WERI-Rb-1 (cell line): ENCODE data around the gene TRAPPC3.

Source experiments
- DNase-seq: peaks from one replicate; pipeline ENCODE4 v3.0.0-alpha.2; 2020
- H3K27ac ChIP-seq: fragments of 250-450 bp; sonication (Bioruptor Pico); 2 replicates; pipeline ENCODE4 v1.5.1; 2020; ENCODE audit warnings: mild to moderate bottlenecking, moderate library complexity
- H3K27me3 ChIP-seq: fragments of 250-450 bp; sonication (Bioruptor Pico); 2 replicates; pipeline ENCODE4 v1.5.1; 2021; ENCODE audit warnings: mild to moderate bottlenecking, low read depth, moderate library complexity; ENCODE audit not compliant: insufficient read depth, severe bottlenecking
- H3K36me3 ChIP-seq: fragments of 250-450 bp; sonication (Bioruptor Pico); 2 replicates; pipeline ENCODE4 v1.5.1; 2020; ENCODE audit warnings: mild to moderate bottlenecking, moderate library complexity
- H3K4me3 ChIP-seq: 2 replicates; pipeline ENCODE4 v1.5.1; 2011; ENCODE audit warnings: low read depth, mild to moderate bottlenecking, control low read depth, low read length
- H3K9me3 ChIP-seq: fragments of 250-450 bp; sonication (Bioruptor Pico); 2 replicates; pipeline ENCODE4 v1.5.1; 2021; ENCODE audit warnings: mild to moderate bottlenecking, moderate library complexity; ENCODE audit not compliant: severe bottlenecking
- CTCF ChIP-seq: IDR thresholded peaks from 2 replicates; pipeline ENCODE4 v1.5.1; 2011; ENCODE audit warnings: low read depth, mild to moderate bottlenecking, control low read depth, inconsistent platforms, low read length

TRAPPC3 gene

DNA sequence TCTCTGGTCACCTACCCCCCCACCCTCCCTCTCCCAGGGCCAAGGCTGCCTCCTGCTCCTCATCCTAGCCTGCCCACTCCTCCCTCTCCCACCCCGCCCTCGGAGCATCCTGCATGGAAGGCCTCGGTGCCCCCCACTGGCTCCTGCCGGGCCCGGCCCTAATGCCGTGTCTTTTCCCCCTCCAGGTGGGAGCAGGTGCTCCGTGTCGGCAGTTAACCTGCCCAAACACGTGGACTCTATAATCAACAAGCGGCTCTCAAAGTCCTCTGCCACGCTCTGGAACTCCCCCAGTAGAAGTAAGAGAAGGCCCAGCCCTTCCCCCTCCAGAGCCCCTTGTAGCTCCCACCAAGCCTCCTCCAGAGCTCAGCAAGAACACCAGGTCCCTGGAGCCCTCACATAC, 25.4 kb upstream of the TRAPPC3 start:
- no peaks in the 10 kb centered on the region for H3K27me3 ChIP-seq
- H3K9me3 ChIP-seq = no peaks in the 10 kb centered on the region
- H3K27ac ChIP-seq = no peak overlapping the region
- H3K4me3 ChIP-seq = no peak overlapping the region
- no peak for DNase-seq
- no peak for TF ChIP-seq CTCF
- peaks cover 82% of the 10 kb centered on the region for H3K36me3 ChIP-seq

GRCh38 chr1:36172983-36173382, 23.7 kb upstream of the TRAPPC3 start:
- Histone ChIP-seq H3K4me3 (no peak overlapping the region), H3K36me3 (peaks cover 77% of the 10 kb centered on the region), H3K9me3 (no peaks in the 10 kb centered on the region), H3K27ac (peak overlapping the region; percentile 88), H3K27me3 (no peaks in the 10 kb centered on the region)
- no peak for TF ChIP-seq CTCF
- no peak for DNase-seq

DNA sequence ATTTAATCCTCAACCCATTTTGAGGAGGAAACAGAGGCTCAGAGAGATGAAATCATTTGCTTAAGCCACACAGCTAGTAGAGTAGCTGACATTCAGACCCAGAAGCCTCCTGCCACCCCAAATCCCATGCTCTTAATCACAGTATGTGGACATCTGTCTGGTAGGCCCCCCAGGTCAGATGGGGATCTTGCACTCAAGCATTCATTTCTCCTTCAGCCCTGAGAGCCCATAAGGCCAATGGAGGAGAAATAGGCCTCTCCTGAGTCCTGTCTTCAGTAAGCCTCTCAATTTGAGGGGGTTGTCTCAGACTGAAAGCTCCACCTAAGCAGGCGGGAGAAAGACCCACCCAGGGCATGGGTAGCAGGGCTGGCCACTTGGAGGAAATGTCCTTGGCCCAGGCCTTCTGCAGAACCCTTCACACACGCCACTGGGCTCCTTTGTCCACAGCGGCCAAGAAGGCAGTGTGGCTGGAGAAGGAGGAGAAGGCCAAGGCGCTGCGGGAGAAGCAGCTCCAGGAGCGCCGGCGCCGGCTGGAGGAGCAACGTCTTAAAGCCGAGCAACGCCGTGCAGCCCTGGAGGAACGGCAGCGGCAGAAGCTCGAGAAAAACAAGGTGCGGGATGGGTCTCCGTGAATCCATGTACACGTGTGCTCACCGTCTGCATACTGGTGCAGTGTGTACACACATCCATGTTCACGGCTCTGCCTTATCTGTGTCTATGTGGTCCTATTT, 22.9 kb upstream of the TRAPPC3 start:
- Histone ChIP-seq H3K36me3 (peaks cover 79% of the 10 kb centered on the region), H3K27ac (peak overlapping the region; percentile 88), H3K4me3 (no peak overlapping the region), H3K9me3 (no peaks in the 10 kb centered on the region), H3K27me3 (no peaks in the 10 kb centered on the region)
- DNase-seq = peak; percentile 85
- TF ChIP-seq CTCF = no peak

DNA sequence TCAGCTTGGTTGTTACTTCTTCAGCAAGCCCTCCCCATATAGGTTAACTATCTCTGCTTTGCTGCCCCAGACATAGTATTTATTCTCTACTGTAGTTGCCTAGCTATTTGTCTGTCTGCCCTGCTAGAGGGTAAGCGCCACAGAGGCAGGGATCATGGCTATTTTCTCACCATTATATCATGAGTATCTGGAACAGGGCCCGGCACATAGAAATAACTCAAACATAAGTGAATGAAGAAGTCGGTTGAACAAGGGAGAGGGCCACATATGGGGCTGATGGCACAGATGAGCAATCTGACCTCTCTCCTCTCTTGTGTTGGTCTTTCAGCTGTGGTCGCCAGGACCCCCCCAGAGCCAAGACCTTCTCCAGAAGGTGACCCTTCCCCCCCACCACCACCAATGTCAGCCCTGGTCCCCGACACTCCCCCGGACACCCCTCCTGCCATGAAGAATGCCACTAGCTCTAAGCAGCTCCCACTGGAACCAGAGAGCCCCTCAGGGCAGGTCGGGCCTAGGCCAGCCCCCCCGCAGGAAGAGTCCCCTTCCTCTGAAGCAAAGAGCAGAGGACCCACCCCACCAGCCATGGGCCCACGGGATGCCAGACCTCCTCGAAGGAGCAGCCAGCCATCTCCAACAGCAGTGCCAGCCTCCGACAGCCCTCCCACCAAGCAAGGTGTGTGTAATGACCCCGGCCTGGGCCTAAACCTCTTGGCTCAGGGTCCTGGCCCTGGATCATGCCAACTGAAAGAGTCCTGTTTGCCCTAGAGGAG, 21.5 kb upstream of the TRAPPC3 start:
- no peaks in the 10 kb centered on the region for H3K9me3 ChIP-seq
- DNase-seq = no peak
- H3K4me3 ChIP-seq = no peak overlapping the region
- peaks cover 76% of the 10 kb centered on the region for H3K36me3 ChIP-seq
- H3K27me3 ChIP-seq = no peaks in the 10 kb centered on the region
- H3K27ac ChIP-seq = peak overlapping the region; percentile 88
- no peak for TF ChIP-seq CTCF

- Histone ChIP-seq H3K9me3 (no peaks in the 10 kb centered on the region), H3K4me3 (no peak overlapping the region), H3K27ac (no peak overlapping the region), H3K27me3 (no peaks in the 10 kb centered on the region), H3K36me3 (peaks cover 60% of the 10 kb centered on the region)
- no peak for TF ChIP-seq CTCF
- DNase-seq = no peak
These were observed 19.2 kb upstream of the TRAPPC3 start for GRCh38 chr1:36168514-36168913.
